WERI-Rb-1 (cell line): ENCODE measurements around the gene SERPINE1.
"Not testable (repeated sequence)": the region's sequence is repeated elsewhere in the genome, so short reads cannot be mapped to it uniquely, and the experiment has no call there.

Experiments used
- DNase-seq: peaks from one replicate; pipeline ENCODE4 v3.0.0-alpha.2; 2020
- H3K27ac ChIP-seq: fragments of 250-450 bp; sonication (Bioruptor Pico); 2 replicates; pipeline ENCODE4 v1.5.1; 2020; ENCODE audit warnings: mild to moderate bottlenecking, moderate library complexity
- H3K27me3 ChIP-seq: fragments of 250-450 bp; sonication (Bioruptor Pico); 2 replicates; pipeline ENCODE4 v1.5.1; 2021; ENCODE audit warnings: mild to moderate bottlenecking, low read depth, moderate library complexity; ENCODE audit not compliant: insufficient read depth, severe bottlenecking
- H3K36me3 ChIP-seq: fragments of 250-450 bp; sonication (Bioruptor Pico); 2 replicates; pipeline ENCODE4 v1.5.1; 2020; ENCODE audit warnings: mild to moderate bottlenecking, moderate library complexity
- H3K4me3 ChIP-seq: 2 replicates; pipeline ENCODE4 v1.5.1; 2011; ENCODE audit warnings: low read depth, mild to moderate bottlenecking, control low read depth, low read length
- H3K9me3 ChIP-seq: fragments of 250-450 bp; sonication (Bioruptor Pico); 2 replicates; pipeline ENCODE4 v1.5.1; 2021; ENCODE audit warnings: mild to moderate bottlenecking, moderate library complexity; ENCODE audit not compliant: severe bottlenecking
- CTCF ChIP-seq: IDR thresholded peaks from 2 replicates; pipeline ENCODE4 v1.5.1; 2011; ENCODE audit warnings: low read depth, mild to moderate bottlenecking, control low read depth, inconsistent platforms, low read length

SERPINE1 gene

DNA sequence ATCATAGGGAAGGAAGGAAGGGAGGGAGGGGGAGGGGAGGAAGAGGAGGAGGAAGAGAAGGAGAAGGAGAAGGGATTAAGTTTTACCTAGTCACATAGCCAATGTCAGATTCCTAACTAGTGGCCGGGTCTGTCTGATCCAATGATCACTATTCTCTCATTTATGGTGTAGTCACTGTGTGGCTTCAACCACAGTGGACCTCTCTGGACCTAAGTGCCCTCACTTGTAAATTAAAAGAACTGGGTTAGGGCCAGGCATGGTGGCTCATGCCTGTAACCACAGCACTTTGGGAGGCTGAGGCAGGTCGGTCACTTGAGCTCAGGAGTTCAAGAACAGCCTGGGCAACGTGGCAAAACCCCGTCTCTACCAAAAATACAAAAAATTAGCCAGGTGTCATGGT lies 6.6 kb upstream of the SERPINE1 start:
- TF ChIP-seq CTCF: no peak
- Histone ChIP-seq H3K27me3 (peaks cover 89% of the 10 kb centered on the region), H3K27ac (no peak overlapping the region), H3K36me3 (no peaks in the 10 kb centered on the region), H3K9me3 (no peaks in the 10 kb centered on the region), H3K4me3 (no peak overlapping the region)
- DNase-seq: no peak

DNA sequence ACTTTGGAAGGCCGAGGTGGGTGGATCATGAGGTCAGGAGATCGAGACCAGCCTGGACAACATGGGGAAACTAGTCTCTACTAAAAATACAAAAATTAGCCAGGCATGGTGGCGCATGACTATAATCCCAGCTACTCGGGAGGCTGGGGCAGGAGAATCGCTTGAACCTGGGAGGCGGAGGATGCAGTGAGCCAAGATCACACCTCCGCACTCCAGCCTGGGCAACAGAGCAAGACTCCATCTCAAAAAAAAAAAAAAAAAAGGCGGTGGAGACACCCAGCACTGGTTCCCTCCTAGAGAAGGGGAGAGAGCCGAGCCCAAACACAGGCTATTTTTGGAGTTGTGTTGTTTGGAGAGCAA lies 5.3 kb upstream of the SERPINE1 start:
- not testable (repeated sequence) for H3K9me3 ChIP-seq, DNase-seq, H3K36me3 ChIP-seq, H3K27ac ChIP-seq, H3K4me3 ChIP-seq
- H3K27me3 ChIP-seq: peaks cover 91% of the 10 kb centered on the region

DNA sequence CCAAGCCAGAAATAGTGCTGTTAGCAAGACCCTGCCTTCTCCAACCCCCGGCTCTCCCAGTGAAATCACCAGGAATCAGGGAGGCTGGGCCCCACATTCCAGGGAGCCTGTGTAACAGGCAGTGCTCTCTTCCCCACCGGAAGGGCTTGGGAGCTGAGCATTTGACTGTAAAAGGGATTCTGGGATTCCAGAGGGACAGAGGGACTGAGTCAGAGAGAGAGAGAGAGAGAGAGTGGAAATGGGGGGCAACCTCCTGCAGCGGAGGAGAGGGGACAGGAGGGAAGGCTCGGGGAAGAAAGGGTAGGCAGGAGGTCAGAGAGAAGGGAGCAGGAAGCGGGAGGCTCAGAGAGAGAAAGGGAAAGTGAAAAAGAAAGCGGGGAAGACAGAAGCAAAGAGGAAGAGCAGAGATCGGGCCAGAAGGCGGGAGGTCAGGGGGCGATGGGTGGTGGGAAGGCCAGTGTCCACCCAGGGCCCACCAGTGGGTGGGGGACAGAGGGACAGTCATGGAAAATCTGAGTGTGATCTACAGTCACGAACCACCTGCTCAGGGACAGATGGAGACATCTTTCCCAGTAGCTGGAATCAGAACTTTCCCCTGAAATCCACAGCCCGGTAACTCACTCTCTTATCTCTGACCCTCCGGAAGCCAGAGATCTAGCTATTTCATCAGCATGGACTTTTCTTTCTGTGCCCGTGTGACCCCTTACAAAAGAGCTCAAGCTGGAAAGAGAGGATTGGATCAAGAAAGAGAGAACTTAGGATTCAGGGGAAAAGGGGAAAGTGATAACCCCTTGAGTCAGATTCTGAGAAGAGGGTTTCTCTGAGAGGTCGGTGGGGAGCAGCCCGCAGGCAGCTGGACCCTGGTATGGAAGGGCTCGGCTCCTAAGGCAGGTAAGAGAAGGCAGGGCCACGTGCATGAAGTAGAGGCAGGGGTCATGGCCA lies 4.6 kb upstream of the SERPINE1 start:
- peaks cover 91% of the 10 kb centered on the region for H3K27me3 ChIP-seq
- TF ChIP-seq CTCF: no peak
- H3K36me3 ChIP-seq: no peaks in the 10 kb centered on the region
- DNase-seq: no peak
- no peak overlapping the region for H3K4me3 ChIP-seq
- H3K27ac ChIP-seq: no peak overlapping the region
- H3K9me3 ChIP-seq: peaks cover 4% of the 10 kb centered on the region

DNA sequence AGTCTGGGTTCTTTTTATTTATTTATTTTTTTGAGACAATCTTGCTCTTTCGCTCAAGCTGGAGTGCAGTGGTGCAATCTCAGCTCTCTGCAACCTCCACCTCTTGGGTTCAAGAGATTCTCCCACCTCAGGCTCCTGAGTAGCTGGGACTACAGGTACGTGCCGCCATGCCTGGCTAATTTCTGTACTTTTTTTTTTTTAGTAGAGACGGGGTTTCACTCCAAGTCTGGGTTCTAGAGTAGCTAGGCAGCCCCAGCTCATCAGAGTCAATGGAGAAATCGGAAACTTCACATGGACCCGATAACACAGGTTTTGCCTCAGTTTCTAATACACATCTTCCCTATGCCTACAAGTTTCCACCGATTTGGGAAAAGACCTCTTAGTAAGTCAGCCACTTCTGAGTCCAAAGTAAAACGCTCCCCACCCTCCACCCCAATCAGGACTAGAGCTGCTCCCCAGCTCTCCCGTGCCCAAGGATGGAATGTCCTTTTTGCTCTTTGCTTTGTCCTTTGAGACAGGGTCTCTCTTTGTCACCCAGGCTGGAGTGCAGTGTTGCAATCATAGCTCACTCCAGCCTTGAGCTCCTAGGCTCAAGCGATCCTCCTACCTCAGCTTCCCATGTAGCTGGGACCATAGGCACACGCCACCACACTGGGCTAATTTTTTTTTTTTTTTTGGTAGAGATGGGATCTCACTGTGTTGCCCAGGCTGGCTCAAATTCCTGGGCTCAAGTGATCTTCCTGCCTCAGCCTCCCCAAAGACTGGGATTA lies 3.8 kb upstream of the SERPINE1 start:
- no peak for TF ChIP-seq CTCF
- no peaks in the 10 kb centered on the region for H3K36me3 ChIP-seq
- no peak overlapping the region for H3K4me3 ChIP-seq
- H3K9me3 ChIP-seq: peaks cover 4% of the 10 kb centered on the region
- no peak for DNase-seq
- H3K27me3 ChIP-seq: peaks cover 91% of the 10 kb centered on the region
- no peak overlapping the region for H3K27ac ChIP-seq

GRCh38 chr7:101123703-101124068 lies 3.2 kb upstream of the SERPINE1 start:
- Histone ChIP-seq H3K4me3 (no peak overlapping the region), H3K27me3 (peaks cover 94% of the 10 kb centered on the region), H3K9me3 (peaks cover 4% of the 10 kb centered on the region), H3K36me3 (no peaks in the 10 kb centered on the region), H3K27ac (no peak overlapping the region)
- no peak for TF ChIP-seq CTCF
- DNase-seq: no peak

GRCh38 chr7:101124376-101125056 lies 2.4 kb upstream of the SERPINE1 start:
- Histone ChIP-seq H3K36me3 (no peaks in the 10 kb centered on the region), H3K9me3 (peaks cover 4% of the 10 kb centered on the region), H3K4me3 (no peak overlapping the region), H3K27ac (no peak overlapping the region), H3K27me3 (peaks cover 91% of the 10 kb centered on the region)
- no peak for DNase-seq
- TF ChIP-seq CTCF: no peak
